SKM-1 (cell line): Measurements from ENCODE around the gene EN2.

Experiments used
- DNase-seq: peaks from one replicate; lab custom pipeline; 2025; ENCODE audit not compliant: unreplicated experiment; lab: John Stamatoyannopoulos, UW

The EN2 gene

DNA sequence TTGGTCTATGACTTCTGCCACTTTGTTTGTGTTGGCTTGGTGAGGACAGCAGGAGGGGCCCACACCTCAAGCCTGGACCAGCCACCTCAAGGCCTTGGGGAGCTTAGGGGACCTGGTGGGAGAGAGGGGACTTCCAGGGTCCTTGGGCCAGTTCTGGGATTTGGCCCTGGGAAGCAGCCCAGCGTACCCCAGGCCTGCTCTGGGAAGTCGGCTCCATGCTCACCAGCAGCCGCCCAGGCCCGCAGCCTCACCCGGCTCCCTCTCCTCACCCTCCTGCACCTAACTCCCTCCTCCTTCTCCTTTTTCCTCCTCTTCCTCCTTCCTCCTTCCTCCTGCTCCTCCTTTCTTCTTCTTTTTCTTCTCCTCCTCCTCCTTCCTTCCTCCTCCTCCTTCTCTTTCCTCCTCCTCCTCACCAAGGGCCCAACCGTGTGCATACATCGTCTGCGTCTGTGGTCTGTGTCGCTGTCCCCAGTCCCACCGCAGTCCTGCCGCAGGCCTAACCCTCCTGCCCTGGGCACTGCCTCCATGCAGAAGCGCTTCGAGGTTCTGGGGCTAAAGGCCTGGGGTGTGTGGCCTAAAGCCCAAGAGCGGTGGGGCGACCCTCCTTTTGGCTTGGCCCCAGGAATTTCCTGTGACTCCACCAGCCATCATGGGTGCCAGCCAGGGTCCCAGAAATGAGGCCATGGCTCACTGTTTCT is 5.3 kb downstream of the EN2 start:
- no peak for DNase-seq

DNA sequence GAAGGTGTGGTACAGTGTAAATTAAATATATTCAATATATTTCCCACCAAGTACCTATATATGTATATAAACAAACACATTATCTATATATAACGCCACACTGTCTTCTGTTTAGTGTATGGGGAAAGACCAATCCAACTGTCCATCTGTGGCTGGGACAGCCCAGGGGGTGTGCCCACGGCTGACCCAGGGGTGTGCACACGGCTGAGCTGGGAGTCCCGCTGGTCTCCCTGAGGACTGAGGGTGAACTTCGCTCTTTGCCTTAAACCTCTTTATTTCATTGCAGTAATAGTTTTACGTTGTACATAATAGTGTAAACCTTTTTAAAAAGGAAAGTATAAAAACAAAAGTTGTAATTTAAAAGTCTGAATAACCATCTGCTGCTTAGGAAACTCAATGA is 6.3 kb downstream of the EN2 start:
- no peak for DNase-seq

DNA sequence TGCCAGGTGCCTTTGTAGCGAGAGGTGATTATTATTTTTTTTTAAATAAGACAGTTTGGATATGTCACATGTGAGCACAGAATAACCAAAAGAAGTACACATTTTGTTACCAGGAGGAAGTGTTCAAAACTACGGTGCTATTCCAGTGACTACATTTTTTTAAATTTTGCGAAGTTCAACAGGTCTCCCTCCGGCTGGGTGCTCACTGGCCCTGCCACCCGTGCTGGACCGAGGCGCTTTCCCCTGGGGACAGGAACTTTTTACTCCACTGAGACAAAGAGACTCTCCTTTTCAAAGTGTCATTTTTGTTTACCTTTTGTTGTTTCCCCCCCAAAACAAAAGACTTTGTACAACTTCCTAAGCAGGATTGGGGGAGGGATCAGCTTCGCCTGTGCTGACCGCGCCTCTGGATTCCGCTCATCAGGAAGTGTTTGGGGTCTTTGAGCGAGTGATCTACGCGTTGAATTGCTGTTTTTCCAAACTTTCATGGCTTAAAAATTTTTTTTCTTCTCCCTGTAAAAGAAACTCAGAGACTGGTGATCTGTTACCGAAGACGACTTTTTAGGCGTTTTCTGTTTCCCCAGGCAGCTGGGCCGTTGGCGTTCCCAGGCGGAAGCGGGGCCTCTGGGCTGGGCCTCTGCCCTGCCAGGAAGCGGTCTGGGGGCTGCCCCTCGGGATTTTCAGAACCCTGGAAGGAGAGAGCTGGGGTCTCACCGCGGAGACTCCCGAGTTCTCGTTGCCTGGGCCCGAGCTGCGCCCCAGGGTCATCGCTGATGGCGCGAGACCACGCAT is 7.2 kb downstream of the EN2 start:
- DNase-seq = no peak

DNA sequence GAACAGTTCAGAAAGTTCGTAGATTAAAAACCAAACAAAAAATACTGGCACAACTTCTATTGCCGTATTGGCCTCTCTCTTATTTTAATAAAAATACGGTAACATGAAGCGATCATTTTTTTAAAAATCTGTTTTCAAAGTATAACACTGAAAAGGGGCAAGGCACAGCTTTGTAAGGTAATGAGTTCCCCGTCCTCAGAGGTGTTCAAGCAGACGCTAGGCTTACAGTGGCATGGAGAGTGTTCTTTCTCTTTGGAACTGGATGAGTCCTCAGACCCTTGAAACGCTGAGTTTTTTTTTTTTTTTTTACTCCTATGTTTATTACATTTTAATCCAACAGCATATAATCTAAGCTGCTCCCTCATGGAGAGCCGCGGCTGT is 7.8 kb downstream of the EN2 start:
- no peak for DNase-seq

DNA sequence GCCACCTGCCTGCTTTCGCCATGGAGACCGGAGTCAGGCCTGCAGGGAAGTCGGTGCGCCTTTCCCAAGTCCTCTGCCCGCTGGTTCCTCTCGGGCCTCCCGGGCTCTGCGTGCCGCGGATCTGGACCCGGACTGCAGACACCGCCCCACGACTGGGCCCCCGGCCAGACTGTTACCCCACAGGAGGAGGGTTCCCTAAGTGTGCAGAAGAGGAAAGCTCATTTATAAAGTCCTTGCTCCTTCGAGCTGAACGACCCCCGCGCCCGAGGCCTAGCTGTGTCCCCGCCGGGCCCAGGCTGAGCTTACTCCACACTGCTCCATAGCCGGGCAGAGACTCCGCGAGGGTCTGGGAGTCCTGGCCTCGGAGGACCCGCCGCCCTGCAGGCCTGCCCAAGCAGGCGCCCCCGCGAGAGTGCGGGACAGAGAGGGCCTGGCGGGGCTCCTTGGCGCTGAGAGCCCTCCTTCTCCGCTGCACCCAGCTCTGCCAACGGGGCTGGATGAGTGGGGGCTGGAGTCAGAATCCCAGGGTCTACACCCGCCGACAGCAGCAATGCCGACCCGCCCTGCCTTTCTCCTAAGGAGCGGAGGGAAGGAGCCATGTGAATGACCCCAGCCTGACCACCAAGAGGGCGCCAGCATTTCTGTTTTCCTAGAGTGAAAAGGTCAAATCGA is 8.3 kb downstream of the EN2 start:
- DNase-seq = no peak

DNA sequence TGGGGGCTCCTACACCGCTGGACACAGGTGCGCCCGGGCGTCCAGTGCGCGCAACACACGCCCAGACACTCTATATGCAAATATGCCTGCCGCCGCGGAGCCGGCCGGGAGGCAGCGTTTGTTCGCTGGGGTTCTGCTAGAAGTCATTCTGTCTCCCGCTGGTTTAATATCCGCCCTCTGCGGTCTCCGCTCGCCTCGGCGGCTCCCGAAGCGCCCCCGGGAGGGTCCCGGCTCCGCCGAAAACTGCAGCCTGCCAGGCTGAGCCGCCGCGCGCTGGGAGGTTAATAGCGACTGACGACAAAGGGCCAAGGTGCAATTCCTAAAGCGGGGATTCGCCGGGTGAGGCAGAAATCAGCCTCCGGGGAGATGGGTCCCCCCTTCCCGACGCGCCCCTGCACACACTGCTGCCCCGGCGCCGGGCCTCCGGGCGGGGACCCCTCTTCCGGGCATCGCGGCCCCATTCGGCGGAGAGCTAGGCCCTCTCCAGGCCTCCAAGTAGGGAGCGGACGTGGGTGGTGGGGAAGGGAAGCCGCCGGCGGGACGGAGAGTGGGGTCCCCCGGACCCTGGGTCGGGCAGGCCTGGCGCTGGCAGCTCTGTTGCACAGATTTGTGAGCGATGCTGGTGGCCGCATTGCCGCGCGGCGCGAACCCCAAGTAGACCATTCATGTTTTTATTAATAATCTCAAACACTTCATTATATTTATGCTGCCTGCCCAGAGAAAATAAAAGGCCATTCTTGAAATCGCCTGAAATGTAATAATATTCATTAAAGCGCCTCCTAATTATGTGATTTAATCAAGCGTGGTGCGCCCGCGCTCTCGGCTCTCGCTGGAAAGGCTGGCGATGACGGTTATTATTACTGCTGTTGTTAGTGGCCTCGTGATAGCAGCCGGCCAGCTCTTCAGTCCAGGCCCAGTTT is 9.1 kb downstream of the EN2 start:
- no peak for DNase-seq

DNA sequence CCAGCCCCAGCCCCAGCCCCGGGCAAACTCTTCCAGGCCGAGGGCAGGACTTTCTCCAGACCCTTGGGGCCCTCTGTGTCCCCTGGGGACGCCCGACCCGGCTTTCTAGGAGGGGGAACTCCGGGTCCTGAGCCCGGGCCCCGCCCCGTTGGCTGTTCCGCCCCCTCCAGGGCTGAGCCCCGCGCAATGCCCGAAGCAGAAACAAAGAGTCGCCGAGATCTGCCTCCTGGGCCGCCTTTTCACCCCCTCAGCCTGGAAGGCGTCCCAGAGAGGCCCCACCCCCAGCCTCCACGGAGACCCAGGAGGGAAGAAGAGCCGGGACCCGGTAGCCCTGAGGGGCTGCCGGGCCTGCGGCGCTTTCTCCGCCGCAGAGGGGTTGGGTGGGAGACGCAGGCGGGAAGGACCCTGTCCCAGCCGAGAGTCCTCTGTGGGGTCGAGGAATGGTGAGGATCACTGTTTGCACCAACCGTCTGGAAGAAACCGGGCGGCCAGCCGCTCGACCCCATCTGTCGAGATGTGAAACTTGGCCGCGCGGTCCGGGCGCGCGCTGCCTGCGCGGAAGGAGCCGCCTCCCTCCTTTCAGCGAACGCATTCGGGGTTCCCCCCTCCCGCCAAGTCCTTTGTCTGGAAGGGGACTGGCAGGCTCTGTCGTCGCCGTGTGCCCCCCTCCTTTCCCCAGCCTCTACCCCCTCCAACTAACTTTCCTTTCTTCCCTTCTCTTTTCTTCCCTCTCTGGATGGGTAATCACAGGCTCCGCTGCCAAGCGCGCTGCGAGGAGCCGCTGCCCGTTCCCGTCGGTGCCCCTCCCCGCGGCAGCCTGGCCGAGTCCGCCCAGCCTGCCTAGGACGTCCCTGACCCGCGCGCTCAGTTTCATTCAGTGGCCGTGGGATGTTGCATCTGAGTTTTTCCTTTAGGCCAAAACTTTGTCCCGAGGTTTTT is 10.2 kb downstream of the EN2 start:
- DNase-seq = no peak

DNA sequence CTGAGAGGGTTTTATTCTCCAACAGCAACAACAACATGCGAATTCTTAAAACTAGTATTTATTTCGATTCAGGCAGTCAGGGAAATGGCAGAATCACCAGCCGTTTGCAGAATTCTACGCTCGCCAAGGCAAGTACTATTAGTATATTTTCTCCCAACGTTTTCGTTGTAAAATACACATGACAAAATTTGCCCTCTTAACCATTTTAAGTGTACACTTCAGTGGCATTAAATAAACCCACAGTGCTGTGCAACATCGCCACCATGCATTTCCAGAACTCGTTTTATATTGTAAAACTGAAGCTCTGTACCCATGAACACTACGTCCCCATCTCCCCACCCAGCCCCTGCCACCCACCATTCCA is 10.8 kb downstream of the EN2 start:
- no peak for DNase-seq

DNA sequence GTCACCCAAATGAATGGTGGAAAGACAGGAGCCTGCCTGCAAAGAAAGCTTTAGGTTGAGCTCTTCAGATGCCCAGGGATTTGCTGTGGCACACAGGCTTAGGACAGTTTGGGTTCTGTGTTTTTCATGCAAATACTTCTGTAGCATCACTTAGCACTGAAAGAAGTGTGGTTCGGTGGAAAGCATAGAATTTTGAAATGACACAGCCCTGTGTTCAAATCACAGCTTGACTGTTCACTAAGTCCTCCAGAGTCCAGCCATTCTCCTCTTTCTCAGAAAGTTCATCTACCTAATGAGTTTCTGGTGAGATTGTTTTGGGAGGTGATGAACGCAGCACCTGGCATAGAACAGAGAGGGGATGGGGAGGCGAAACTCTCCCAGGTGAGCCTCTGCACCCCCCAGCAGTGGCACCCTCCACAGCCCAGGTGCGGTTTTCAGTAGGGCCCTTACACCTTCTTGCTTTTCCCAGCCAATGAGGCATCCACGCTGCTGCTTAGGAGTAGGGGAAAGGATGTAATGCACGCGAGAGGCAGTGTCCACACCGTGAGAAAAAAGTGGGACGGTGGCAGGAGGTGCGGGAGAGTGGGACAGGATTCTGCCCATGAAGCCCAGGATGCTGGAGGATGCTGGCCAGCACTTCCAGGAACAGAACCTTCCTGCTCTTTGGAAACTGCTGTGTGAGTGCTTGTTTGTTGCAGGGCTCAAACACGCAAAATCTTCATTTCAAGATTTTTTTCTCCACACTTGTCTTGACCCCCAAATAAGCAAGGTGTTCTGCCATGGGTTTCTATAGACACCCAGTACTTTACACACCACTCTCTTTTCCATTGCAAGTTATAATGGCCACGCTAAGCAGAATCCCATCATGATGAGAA is 11.6 kb downstream of the EN2 start:
- no peak for DNase-seq

DNA sequence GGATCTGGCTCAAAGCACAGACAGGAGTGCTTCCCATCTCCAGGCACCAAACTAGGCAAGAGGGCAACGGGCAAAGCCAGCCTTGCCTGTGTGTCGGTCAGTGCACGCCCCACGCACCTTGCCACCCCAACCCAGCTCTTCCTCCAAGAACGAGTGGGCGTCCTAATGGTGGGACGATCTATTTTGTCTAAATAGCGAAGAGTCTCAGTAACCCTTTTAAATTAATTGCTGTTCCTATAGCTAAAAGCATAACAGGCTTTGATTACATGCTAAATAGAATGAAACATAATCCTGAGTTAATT is 12.2 kb downstream of the EN2 start:
- no peak for DNase-seq

DNA sequence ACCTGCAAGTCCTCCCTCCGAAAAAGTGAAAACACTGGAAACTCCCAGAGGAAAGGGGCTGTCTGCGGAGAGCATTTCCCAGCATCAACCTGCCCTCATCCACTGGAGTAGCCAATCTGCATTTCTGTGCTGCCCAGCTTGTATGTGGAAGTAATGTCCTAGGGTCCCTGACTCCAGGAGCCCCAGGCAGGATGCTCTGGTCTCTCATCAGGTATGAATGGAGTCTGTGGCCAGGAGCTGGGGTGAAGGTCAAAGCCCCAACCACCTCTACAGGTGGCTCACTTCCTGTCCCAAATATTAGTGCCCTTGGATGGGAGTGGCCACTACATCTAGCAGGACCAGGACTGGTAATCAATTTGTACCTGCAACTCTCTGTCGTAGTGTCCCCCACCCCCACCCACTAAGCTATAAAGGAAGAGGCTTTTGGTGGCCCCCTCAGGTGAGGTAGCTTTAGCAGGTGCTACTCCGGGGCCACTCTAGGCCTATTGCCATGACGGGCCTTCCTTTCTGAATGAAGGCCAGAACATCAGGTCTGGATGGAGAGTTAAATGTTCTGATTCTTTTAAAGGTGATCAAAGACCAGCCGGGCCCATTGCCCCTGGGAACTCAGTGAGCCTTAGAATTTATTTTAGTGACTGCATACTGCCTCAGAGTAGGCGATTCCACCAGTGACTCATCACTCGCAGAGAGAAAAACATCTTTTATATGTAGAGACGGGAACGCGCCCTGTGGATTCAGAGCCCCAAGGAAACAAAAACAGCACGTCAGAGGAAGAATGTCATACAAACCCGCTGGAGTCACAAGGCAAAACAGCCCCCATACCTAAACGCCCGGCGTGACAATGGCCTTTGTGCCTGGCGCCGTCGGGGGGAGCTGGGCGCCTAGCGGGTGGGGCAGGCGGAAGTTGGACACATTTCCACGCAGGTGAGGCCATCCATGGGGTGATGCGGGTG is 13.0 kb downstream of the EN2 start:
- DNase-seq = no peak

DNA sequence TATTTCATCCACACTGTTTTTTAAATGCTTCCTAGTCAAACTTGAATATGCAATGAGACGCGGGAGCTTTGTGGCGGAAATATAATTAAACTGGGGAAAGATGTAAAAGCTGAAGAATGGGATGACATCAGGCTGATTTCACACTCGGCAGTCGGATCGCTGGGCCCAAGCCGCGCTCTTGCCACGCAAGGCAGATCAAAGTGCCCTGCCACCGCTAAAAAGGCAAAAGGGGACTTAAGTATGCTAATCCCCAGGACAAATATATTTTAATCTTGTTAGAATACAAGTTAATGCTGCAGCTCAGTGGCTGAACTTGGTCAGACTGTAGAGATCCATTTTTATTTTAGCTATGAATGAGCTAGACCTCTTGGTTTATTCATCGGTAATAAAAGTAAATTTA is 13.8 kb downstream of the EN2 start:
- no peak for DNase-seq

DNA sequence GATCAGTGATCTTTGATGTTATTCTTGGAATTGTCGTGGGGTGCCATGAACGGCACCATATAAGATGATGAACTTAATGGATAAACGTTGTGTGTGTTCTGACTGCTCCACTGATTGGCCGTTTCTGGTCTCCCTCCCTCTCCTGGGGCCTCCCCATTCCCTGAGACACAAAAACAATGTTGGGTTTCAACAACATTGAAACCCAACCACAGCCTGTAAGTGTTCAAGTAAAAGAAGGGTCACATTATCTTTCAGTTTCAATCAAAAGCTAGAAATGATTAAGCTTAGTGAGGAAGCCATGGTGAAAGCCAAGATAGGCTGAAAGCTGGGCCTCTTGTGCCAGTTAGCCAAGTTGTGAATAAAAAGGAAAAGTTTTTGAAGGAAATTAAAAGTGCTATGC is 19.5 kb downstream of the EN2 start:
- DNase-seq = no peak

DNA sequence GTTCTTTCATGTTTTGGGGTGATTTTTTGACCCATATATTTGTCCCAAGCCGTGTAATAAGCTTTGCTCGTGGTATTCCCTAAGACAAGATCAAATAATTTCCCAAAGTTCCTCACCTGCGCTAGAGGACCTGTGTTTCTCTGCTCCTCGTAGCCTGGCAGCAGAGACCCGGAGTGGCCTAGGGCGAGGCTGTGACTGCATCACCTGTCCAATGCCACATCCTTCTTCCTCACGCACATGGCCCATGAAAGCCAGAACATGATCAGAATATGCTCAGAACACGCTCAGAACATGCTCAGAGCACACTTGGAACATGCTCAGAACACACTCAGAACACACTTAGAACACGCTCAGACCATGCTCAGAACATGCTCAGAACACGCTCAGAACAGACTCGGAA is 23.8 kb downstream of the EN2 start:
- no peak for DNase-seq

DNA sequence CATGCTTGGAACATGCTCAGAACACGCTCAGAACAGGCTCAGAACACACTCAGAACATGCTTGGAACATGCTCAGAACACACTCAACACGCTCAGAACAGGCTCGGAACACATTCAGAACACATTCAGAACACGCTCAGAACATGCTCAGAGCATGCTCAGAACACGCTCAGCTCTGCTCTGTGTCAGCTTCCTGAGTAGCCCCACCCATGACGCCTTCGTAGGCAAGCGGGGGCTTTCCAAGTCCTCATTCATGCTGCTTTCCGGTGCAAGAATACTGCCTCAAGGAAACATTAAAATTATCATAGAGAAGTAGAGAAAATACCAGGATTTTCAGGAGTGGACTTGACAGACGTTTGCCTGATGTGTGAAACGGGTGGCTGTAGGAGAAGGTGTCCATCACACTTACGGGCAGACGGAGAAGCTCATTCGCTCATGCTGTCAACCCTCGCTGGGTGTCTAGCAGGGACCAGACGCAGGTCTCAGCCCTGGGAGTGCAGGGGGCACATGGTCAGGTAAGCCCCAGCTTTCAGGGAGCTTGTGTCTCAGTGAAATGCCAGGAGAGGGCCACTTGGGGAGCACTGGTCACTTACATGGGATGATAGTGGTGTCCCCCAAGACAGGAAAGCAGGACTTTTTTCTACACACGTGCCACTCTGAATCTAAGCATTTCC is 24.7 kb downstream of the EN2 start:
- no peak for DNase-seq

DNA sequence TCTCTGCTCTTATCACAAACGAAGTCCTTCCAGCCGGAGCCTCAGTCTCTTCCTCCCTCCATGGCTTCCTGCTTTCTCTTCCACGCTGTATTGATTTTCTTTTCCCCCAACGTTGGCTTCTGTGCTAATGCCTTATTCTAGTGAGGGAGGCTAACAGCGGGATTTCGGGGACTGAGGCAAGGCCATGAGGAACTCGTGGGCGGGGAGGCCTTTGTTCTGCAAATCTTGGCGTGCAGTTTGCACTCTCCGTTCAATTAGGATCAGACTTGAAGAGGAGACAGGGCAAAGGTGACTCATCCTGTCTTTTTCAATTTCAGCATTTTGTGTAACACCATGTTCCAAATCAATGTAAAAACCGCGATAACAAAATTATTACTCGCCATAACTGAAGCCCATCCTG is 25.3 kb downstream of the EN2 start:
- DNase-seq = no peak

DNA sequence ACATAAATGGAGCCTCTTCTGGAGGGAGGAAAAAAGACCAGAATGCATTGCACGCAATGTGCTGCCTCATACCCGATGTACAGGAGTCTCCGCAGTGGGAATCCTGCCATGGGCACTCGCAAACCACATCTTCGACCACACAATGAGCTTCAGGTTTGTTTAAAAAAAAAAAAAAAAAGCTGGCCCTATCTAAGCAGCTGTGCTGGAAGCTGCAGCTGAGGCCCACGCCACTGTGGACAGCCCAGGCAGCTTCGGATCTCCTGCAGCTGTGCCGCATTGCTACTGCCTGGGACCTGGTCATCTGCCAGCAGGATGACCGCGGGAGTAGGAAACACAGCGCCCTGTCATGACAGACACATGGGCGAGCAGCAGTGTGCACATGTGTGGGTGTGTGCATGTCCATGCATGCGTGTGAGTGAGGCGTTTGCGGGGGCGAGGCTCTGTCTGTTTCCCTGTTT is 26.0 kb downstream of the EN2 start:
- DNase-seq = no peak
